CD4-positive, alpha-beta T cell treated with Interleukin-10 for 1 hour (primary cell): Measurements from ENCODE around the gene YIF1A.
A peak's percentile ranks its signal among the peaks of the same experiment; 100 is the strongest.

Source experiments
- DNase-seq: peaks from one replicate; pipeline ENCODE4 v3.0.0-alpha.2; 2020

YIF1A gene

GRCh38 chr11:66288671-66289547 is at the start of gene YIF1A:
Gene YIF1A (minus strand): TSS chr11:66289143. CDS start chr11:66288985, 158 bp downstream.
- peak; percentile 99 for DNase-seq

- DNase-seq: no peak
These were observed 48.4 kb upstream of the YIF1A start for GRCh38 chr11:66337103-66337899.

- DNase-seq: peak; percentile 54
These were observed 47.5 kb upstream of the YIF1A start, which contains the start of gene RIN1 for GRCh38 chr11:66336234-66337102. Gene RIN1 (minus strand): TSS chr11:66336434. CDS start chr11:66336402, 32 bp downstream.

GRCh38 chr11:66335531-66336233 is 46.7 kb upstream of the YIF1A start:
- DNase-seq: no peak

- no peak for DNase-seq
These were observed 45.9 kb upstream of the YIF1A start for GRCh38 chr11:66334605-66335442.

GRCh38 chr11:66333896-66334604 is 45.1 kb upstream of the YIF1A start:
- DNase-seq: no peak

GRCh38 chr11:66333220-66333877 is 44.4 kb upstream of the YIF1A start:
- DNase-seq: no peak

GRCh38 chr11:66332371-66333219 is 43.7 kb upstream of the YIF1A start:
- no peak for DNase-seq

GRCh38 chr11:66331542-66332370 is 42.8 kb upstream of the YIF1A start:
- DNase-seq: no peak

GRCh38 chr11:66330931-66331330 is 42.0 kb upstream of the YIF1A start:
- DNase-seq: no peak

- DNase-seq: no peak
These were observed 40.3 kb upstream of the YIF1A start for GRCh38 chr11:66329165-66329673.

- peak; percentile 86 for DNase-seq
These were observed 39.6 kb upstream of the YIF1A start for GRCh38 chr11:66328302-66329144.

GRCh38 chr11:66328031-66328301 is 39.0 kb upstream of the YIF1A start:
- DNase-seq: peak; percentile 69

- no peak for DNase-seq
These were observed 38.5 kb upstream of the YIF1A start for GRCh38 chr11:66327171-66328030.

GRCh38 chr11:66326261-66327111 is 37.5 kb upstream of the YIF1A start:
- peak; percentile 37 for DNase-seq
